Heart right ventricle (tissue), 16 donors: ENCODE results near the gene MC5R. TPM values are rescaled to one million over a fixed set of nuclear protein-coding genes. Genes with fewer than 3 reads are reported as not detected.

Experiments
- ATAC-seq, 8 donors: fragments of 200-7000 bp; cut with Tn5 transposase; one replicate each; pipeline ENCODE4 v1.9.1; 2020; ENCODE audit warnings: mild to moderate bottlenecking in 8 of 8, moderate library complexity in 8 of 8, moderate number of reproducible peaks in 1 of 8
- DNase-seq, 2 donors: peaks; one replicate each; pipeline ENCODE4 v3.0.0-alpha.2; 2020
- H3K27ac ChIP-seq, 10 donors: fragments of 200-600 bp; sonication (generic) in 2 of 10; one replicate each; pipeline versions ENCODE4 v1.5.0 to v1.8.0; 2020 to 2022; ENCODE audit warnings: mild to moderate bottlenecking in 3 of 10
- H3K27me3 ChIP-seq, 7 donors: fragments of 200-600 bp; one replicate each; pipeline ENCODE4 v1.8.0; 2021 to 2022; ENCODE audit warnings: mild to moderate bottlenecking in 2 of 7
- H3K36me3 ChIP-seq, 9 donors: fragments of 200-600 bp; sonication (generic) in 1 of 9; one replicate each; pipeline versions ENCODE4 v1.5.0 to v1.8.0; 2020 to 2022; ENCODE audit warnings: mild to moderate bottlenecking in 2 of 9
- H3K4me1 ChIP-seq, 9 donors: fragments of 200-600 bp; sonication (generic) in 1 of 9; one replicate each; pipeline versions ENCODE4 v1.5.0 to v1.8.0; 2020 to 2022; ENCODE audit warnings: mild to moderate bottlenecking in 4 of 9
- H3K4me3 ChIP-seq, 10 donors: fragments of 200-600 bp; sonication (generic) in 2 of 10; one replicate each; pipeline versions ENCODE4 v1.5.0 to v1.8.0; 2020 to 2022; ENCODE audit warnings: mild to moderate bottlenecking in 7 of 10, moderate library complexity in 2 of 10
- H3K9me3 ChIP-seq, 11 donors: fragments of 200-600 bp in 10 of 11; sonication (generic) in 2 of 11; one replicate each; pipeline versions ENCODE4 v1.5.0 to v1.8.0; 2013 to 2022; ENCODE audit warnings: mild to moderate bottlenecking in 2 of 11, control low read depth in 1 of 11, moderate library complexity in 1 of 11
- CTCF ChIP-seq, 9 donors: fragments of 200-600 bp; sonication (generic) in 2 of 9; IDR thresholded peaks; one replicate each; pipeline versions ENCODE4 v1.5.0 to v1.8.0; 2021 to 2022; ENCODE audit warnings: antibody characterized with exemption in 9 of 9, mild to moderate bottlenecking in 5 of 9, moderate library complexity in 1 of 9
- WGBS, 2 donors: extraction: QIAGEN DNeasy Blood & Tissue Kit; methylation state at CpG; one replicate each; pipeline ENCODE4 v1.1.7; 2013; ENCODE audit warnings: inconsistent platforms in 1 of 2; 5-methylcytosine and 5-hydroxymethylcytosine counted together
- intact Hi-C, 10 donors: fragments of 100-400 bp; cut with DNase I; formaldehyde crosslinking; loops; one replicate each; pipeline versions ENCODE4 v1.11.1 to v1.14.2; 2022
- polyA plus RNA-seq, 2 donors: library from polyadenylated mRNA; stranded (reverse); fragments of 200-250 nt; gene quantifications; one replicate each; pipeline ENCODE4 v1.2.3, GENCODE V29; 2013
- total RNA-seq, 10 donors: library from RNA; stranded (reverse); fragmentation: NEBNext Ultra II Directional in 3 of 10; extraction: Animal tissue kit (Norgen Biotek cat#: 25700) in 3 of 10; gene quantifications; one replicate each; pipeline versions ENCODE4 v1.2.1 to v1.2.4, GENCODE V29; 2021 to 2023
- donor health status: Arrhythmogenic right ventricular cardiomyopathy.
- donor health status: ischemic (EF 13 %, LVEDD 7.1; RV severe dilation, severe dysfunction).
- donor health status: healthy with polysubstance abuse.
- donor health status: DM: no; HTN: yes; CAD: no.
- donor health status: DM: no; HTN: no; CAD: no.
- donor health status: ischemic (EF 25% LVEDD 6.9; RV normal size, moderate dysfunction).
- donor health status: ischemic (EF 25% LVEDD 5.7; RV mildly dilated, moderate dysfunction).
- donor health status: healthy.
- donor health status: DM: yes; HTN: yes; CAD: no.
- donor health status: Ischemic cardiomyopathy.
- donor health status: ischemic (EF 35%, LVEDD 5.7; RV mildly dilated, moderate dysfunction).
- donor health status: nonischemic (EF 11% LVEDD 7.7; RV severe dilation, severe dysfunction).
- donor health status: DM: yes; HTN: yes; CAD: no.
- donor health status: PGD.
- donor health status: ischemic (EF 29% LVEDD 5.4; RV normal size, mild dysfunction).
- donor health status: nonischemic (EF 23%, LVEDD 6.1; RV moderate dilation, normal function).

Gene MC5R
- total and polyA plus RNA-seq, 12 donors, result not detected

- H3K27me3 ChIP-seq, result peaks cover 3 to 72% (median 57%) of the 10 kb centered on the region in 7 donors
- peaks cover 0 to 4% (median 0%) of the 10 kb centered on the region in 9 donors for H3K4me1 ChIP-seq
- no peak for TF ChIP-seq CTCF (IDR thresholded peaks at IDR 0.05)
- DNase-seq (no peak), ATAC-seq (no peak)
- H3K27ac ChIP-seq, result no peak overlapping the region
- 94 to 97% methylated on average over 26 of the region's 26 CpGs for WGBS, 2 donors
- no peaks in the 10 kb centered on the region for H3K36me3 ChIP-seq
- H3K9me3 ChIP-seq, result no peaks in the 10 kb centered on the region
- intact Hi-C loops, result loop anchor here in 2 of 10 donors (10.0 kb wide), 2 partner anchors 259 to 569 kb away; no protein-coding TSS in a partner anchor
- H3K4me3 ChIP-seq, result no peak overlapping the region
Observed at GRCh38 chr18:13826209-13826608, 2.3 kb downstream of the MC5R start.

DNA sequence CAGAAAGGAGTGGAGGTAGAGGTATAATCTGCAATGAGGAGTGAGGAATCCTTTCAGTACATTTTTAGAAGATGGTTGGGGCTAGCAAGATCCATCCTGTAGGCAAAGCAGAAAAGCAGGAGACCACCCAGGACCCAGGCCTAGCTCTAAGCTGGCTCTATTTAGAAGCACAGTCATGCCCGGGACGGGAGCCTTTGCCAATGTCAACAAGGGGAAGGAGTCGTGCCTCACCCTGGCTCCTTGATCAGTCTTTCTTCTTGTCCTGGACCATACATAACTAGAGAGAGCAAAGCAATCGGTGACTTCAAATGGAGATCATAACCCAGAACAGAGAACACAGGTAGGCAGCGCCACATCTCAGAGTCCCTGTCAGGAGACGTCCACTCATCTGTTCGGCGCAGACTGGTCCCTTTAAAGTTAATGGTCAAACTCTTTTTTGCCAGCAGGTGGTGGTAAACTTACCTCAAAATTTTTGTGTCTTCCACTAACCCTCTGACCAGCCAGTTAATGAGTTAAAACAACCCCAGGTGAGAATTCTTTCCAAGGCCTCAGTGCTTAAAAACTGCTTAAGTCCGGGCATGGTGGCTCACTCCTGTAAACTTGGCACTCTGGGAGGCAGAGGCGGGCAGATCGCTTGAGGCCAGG lies 8.0 kb downstream of the MC5R start:
- DNase-seq, result no peak
- H3K4me1 ChIP-seq, result no peaks in the 10 kb centered on the region
- peak in 2 of 9 donors; percentile 6 to 16 for TF ChIP-seq CTCF (IDR thresholded peaks at IDR 0.05)
- intact Hi-C loops, result loop anchor here in 1 of 10 donors (5.0 kb wide), 1 partner anchor 255 kb away; no protein-coding TSS in a partner anchor
- peaks cover 0 to 74% (median 47%) of the 10 kb centered on the region in 7 donors for H3K27me3 ChIP-seq
- H3K36me3 ChIP-seq, result no peaks in the 10 kb centered on the region
- ATAC-seq, result no peak
- H3K4me3 ChIP-seq, result no peak overlapping the region
- H3K27ac ChIP-seq, result no peak overlapping the region
- H3K9me3 ChIP-seq, result no peaks in the 10 kb centered on the region
- WGBS, 2 donors, result 61 to 71% methylated on average over 11 of the region's 11 CpGs

DNA sequence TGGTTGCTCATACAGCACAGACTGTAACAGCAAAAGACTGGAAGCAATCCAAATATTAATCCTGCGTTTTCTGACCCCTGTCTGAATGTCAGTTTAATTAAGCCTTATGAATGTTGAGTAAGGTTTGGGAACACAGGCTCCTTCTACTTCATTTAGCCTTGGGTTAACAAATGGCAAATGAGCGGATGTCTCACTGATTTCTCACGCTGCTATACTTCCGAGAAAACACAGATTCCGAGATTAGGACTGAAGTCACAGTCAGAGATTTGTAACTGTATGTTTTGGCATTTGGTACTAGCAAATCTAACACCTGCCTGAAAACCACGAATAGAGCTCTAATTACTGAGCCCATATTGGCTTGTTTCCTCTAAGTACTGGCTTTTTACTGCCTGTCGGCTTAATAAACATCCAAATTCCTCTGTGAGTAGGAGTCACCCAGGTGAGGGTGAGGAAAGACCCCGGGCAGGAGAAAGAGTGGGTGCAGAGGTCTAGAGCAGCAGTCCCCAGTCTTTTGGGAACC lies 10.6 kb downstream of the MC5R start:
- ATAC-seq (no peak), DNase-seq (no peak)
- no peak overlapping the region for H3K27ac ChIP-seq
- H3K27me3 ChIP-seq, result peaks cover 0 to 57% (median 28%) of the 10 kb centered on the region in 7 donors
- no peak overlapping the region for H3K4me3 ChIP-seq
- no peaks in the 10 kb centered on the region for H3K36me3 ChIP-seq
- no peaks in the 10 kb centered on the region for H3K9me3 ChIP-seq
- 56 to 61% methylated on average over 8 of the region's 8 CpGs for WGBS, 2 donors
- H3K4me1 ChIP-seq, result no peaks in the 10 kb centered on the region
- no peak for TF ChIP-seq CTCF (IDR thresholded peaks at IDR 0.05)
- intact Hi-C loops, result loop anchor here in 1 of 10 donors (5.0 kb wide), 1 partner anchor 253 kb away; no protein-coding TSS in a partner anchor

- WGBS, 2 donors, result 57 to 72% methylated on average over 6 of the region's 6 CpGs
- intact Hi-C loops, result no loop called here
- ATAC-seq, result no peak
Observed at GRCh38 chr18:13835202-13835601, 11.3 kb downstream of the MC5R start.

More at GRCh38 chr18:13835202-13835601, 11.3 kb downstream of the MC5R start:
- Histone ChIP-seq H3K4me3 (no peak overlapping the region), H3K4me1 (no peaks in the 10 kb centered on the region), H3K27ac (no peak overlapping the region), H3K27me3 (peaks cover 0 to 51% (median 23%) of the 10 kb centered on the region in 7 donors), H3K9me3 (no peaks in the 10 kb centered on the region), H3K36me3 (no peaks in the 10 kb centered on the region)
- no peak for TF ChIP-seq CTCF (IDR thresholded peaks at IDR 0.05)
- DNase-seq, result no peak
